ENCODE results near the gene PDK3. TPM values are rescaled to one million over a fixed set of nuclear protein-coding genes. Genes with fewer than 3 reads are reported as not detected.

Gene PDK3
- polyA plus RNA-seq, 3 donors = 12.2 to 34.0 (median 32.6) TPM

GRCh38 chrX:24471808-24472207, 6.7 kb downstream of the PDK3 start:
- Histone ChIP-seq H3K4me1 (ENCODE audit: control insufficient read depth in 1 of 2, insufficient read depth in 2 of 2, low read length in 2 of 2) (peaks cover 26 to 33% of the 10 kb centered on the region in 2 donors), H2AFZ (ENCODE audit: insufficient read depth, low read depth, low read length, poor library complexity, severe bottlenecking) (no peak overlapping the region), H3K79me2 (ENCODE audit: insufficient read depth, low read length) (peaks cover 71% of the 10 kb centered on the region), H3K36me3 (replicated peaks in 1 of 2; ENCODE audit: control insufficient read depth in 1 of 2, insufficient read depth in 2 of 2, low read length in 2 of 2) (no peaks in the 10 kb centered on the region), H3K9me3 (replicated peaks in 1 of 2; ENCODE audit: control insufficient read depth in 1 of 2, insufficient read depth in 1 of 2, low read length in 2 of 2) (no peaks in the 10 kb centered on the region), H3K4me3 (replicated peaks in 1 of 3; ENCODE audit: low read depth in 2 of 3, low read length in 3 of 3) (no peak overlapping the region), H3K4me2 (replicated peaks; ENCODE audit: extremely low read depth, low read length, poor library complexity, severe bottlenecking) (no peak overlapping the region), H4K20me1 (ENCODE audit: insufficient read depth, low read length) (no peaks in the 10 kb centered on the region), H3K9ac (ENCODE audit: insufficient read depth, low read length, poor library complexity, severe bottlenecking) (no peak overlapping the region), H3K27ac (ENCODE audit: low read depth in 1 of 2, low read length in 2 of 2) (no peak overlapping the region), H3K27me3 (ENCODE audit: control insufficient read depth in 2 of 2, insufficient read depth in 2 of 2, low read length in 2 of 2) (no peaks in the 10 kb centered on the region)
- H3K4me1 Mint-ChIP-seq = peaks cover 50% of the 10 kb centered on the region
- intact Hi-C loops (cut with micrococcal nuclease) = no loop called here
- H3K36me3 Mint-ChIP-seq = peaks cover 4 to 8% of the 10 kb centered on the region in 2 donors
- H3K4me3 Mint-ChIP-seq = no peak overlapping the region
- DNase-seq = no peak
- H3K9me3 Mint-ChIP-seq = no peaks in the 10 kb centered on the region
- no peak for TF ChIP-seq CTCF (IDR thresholded peaks at IDR 0.05)
- peak overlapping the region in 1 of 7 donors; percentile 18 for H3K27ac Mint-ChIP-seq
- peaks cover 0 to 3% (median 1%) of the 10 kb centered on the region in 3 donors for H3K27me3 Mint-ChIP-seq (ENCODE audit: low read depth in 3 of 3)
- no CpG with 5 or more reads among the region's 2 CpGs for WGBS (ENCODE audit: insufficient coverage)

GRCh38 chrX:24475480-24475879, 10.4 kb downstream of the PDK3 start:
- intact Hi-C loops (cut with micrococcal nuclease) = loop anchor here in 1 of 2 donors (5.0 kb wide), 1 partner anchor 323 kb away; no protein-coding TSS in a partner anchor
- no peak overlapping the region for H3K4me3 Mint-ChIP-seq
- Histone ChIP-seq H4K20me1 (ENCODE audit: insufficient read depth, low read length) (no peaks in the 10 kb centered on the region), H2AFZ (ENCODE audit: insufficient read depth, low read depth, low read length, poor library complexity, severe bottlenecking) (no peak overlapping the region), H3K27me3 (ENCODE audit: control insufficient read depth in 2 of 2, insufficient read depth in 2 of 2, low read length in 2 of 2) (no peaks in the 10 kb centered on the region), H3K27ac (ENCODE audit: low read depth in 1 of 2, low read length in 2 of 2) (no peak overlapping the region), H3K9ac (ENCODE audit: insufficient read depth, low read length, poor library complexity, severe bottlenecking) (no peak overlapping the region), H3K9me3 (replicated peaks in 1 of 2; ENCODE audit: control insufficient read depth in 1 of 2, insufficient read depth in 1 of 2, low read length in 2 of 2) (no peaks in the 10 kb centered on the region), H3K79me2 (ENCODE audit: insufficient read depth, low read length) (peaks cover 65% of the 10 kb centered on the region), H3K4me3 (replicated peaks in 1 of 3; ENCODE audit: low read depth in 2 of 3, low read length in 3 of 3) (no peak overlapping the region), H3K4me1 (ENCODE audit: control insufficient read depth in 1 of 2, insufficient read depth in 2 of 2, low read length in 2 of 2) (peaks cover 42 to 44% of the 10 kb centered on the region in 2 donors), H3K36me3 (replicated peaks in 1 of 2; ENCODE audit: control insufficient read depth in 1 of 2, insufficient read depth in 2 of 2, low read length in 2 of 2) (no peaks in the 10 kb centered on the region), H3K4me2 (replicated peaks; ENCODE audit: extremely low read depth, low read length, poor library complexity, severe bottlenecking) (no peak overlapping the region)
- 79% methylated on average over 4 of the region's 6 CpGs for WGBS (ENCODE audit: insufficient coverage)
- H3K4me1 Mint-ChIP-seq = peaks cover 57% of the 10 kb centered on the region
- H3K9me3 Mint-ChIP-seq = peaks cover 0 to 3% (median 0%) of the 10 kb centered on the region in 7 donors
- no peak for DNase-seq
- no peak for TF ChIP-seq CTCF (IDR thresholded peaks at IDR 0.05)
- peak overlapping the region in 2 of 7 donors; percentile 21 to 63 for H3K27ac Mint-ChIP-seq
- H3K36me3 Mint-ChIP-seq = no peaks in the 10 kb centered on the region
- H3K27me3 Mint-ChIP-seq (ENCODE audit: low read depth in 3 of 3) = peaks cover 0 to 2% (median 1%) of the 10 kb centered on the region in 3 donors

Measured in CD14-positive monocyte (primary cell).